LNCAP (cell line): ENCODE data around the gene RNLS.

ENCODE experiments used
- TF ChIP-seq, protein P1 (sequence below): fragments of 450-650 bp; IDR thresholded peaks from 2 replicates; pipeline ENCODE4 v1.5.1; 2017; ENCODE audit warnings: mild to moderate bottlenecking

The RNLS gene

DNA sequence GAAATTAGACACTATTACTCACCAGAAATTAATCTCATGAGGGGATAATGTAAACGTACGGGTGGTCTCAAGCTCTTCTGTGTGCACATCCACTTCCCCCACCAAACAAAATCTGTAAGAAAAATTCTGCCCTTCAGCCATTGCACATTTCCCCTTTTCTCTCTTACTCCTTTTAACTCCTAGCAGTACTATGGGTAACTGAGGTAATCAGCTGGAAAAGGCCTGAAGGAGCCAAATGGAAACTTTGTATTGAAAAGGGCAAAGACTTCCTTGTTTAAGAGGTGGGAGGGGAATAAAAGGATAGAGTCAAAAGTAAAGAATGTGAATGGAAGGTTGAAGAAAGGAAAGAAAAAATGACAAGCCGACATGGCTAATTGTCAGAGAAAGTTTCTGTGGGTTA, 273.8 kb downstream of the RNLS start:
- TF ChIP-seq, protein P1, sequence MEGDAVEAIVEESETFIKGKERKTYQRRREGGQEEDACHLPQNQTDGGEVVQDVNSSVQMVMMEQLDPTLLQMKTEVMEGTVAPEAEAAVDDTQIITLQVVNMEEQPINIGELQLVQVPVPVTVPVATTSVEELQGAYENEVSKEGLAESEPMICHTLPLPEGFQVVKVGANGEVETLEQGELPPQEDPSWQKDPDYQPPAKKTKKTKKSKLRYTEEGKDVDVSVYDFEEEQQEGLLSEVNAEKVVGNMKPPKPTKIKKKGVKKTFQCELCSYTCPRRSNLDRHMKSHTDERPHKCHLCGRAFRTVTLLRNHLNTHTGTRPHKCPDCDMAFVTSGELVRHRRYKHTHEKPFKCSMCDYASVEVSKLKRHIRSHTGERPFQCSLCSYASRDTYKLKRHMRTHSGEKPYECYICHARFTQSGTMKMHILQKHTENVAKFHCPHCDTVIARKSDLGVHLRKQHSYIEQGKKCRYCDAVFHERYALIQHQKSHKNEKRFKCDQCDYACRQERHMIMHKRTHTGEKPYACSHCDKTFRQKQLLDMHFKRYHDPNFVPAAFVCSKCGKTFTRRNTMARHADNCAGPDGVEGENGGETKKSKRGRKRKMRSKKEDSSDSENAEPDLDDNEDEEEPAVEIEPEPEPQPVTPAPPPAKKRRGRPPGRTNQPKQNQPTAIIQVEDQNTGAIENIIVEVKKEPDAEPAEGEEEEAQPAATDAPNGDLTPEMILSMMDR, result no peak

DNA sequence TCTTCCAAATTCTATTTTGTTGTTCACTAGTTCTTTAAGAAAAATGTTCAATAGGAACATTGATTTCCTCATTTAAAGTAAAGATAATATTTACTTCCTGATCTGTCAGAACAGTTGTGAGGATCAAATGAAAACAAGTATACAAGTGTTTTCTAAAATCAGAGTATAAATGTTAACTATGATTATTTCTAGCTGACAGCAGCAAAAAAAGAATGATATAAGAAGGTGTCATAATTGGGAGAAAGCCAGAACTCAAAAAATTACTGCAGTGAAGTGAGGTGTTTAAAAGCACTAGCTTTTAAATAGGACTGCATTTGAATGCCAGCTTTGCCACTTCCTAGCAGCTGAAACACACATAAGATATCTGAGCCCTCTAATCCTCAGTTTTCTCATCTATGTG, 283.3 kb downstream of the RNLS start:
- TF ChIP-seq, protein P1, result no peak

DNA sequence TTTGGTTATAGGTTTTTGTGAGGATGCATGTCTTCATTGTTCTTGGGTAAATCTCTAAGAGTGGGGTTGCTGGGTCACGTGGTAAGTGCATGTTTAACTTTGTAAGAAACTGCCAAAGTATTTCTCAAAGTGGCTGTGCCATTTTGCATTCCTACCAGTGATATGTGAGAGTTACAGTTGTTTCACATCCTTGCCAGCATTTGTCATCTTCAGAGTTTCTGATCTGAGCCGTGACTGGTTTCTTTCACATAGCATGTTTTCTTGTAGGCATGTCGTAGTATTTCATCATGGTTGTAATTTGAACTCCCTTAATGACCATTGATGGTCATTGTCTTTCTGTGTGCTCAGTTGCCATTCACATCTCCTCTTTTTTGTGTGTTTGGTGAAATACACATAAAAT, 286.0 kb downstream of the RNLS start:
- TF ChIP-seq, protein P1, result no peak

DNA sequence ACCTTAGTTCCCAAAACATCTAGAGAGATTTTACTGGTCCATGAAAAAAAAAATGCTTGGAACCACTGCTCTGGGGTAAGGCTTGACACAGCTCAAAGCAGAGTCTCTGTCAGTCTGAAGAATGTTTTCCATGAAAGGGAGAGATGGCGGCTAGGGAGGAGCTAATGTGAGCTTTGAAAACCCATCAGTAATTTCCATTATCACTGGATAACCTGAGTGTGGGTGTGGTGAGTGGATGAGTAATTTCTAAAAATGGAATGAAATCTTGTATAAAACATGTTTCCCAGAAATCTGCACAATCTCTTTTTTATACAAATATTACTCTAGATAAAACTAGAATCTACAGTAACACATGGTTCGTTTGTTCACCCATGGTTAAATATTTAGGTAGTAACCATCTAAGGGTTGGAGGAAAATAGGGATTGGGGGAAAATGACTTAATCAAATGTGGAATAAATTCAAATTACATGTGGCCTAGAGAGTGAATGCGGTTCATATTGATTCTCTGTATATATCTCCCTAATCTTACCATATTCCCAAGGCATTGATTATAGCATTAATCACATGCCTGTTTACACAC, 289.4 kb downstream of the RNLS start:
- TF ChIP-seq, protein P1, result no peak

DNA sequence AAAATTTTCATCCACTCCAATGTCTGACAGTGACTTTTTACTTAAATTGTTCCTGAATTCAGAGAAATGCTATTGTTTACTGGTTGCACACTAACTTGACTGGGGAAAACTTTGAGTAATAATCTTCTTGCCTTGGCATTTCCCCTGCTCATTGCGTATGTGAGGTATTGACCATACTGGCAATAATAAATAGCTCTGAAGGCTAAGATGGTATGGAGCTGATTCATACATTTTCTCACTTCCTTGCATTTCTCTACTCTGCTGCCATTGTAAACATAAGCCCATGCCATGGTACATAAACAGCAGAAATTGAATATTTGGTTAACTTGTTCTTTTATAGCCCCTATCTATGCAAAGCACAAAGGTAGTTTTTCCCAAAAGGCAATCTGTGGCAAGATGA, 290.0 kb downstream of the RNLS start:
- TF ChIP-seq, protein P1, result no peak

DNA sequence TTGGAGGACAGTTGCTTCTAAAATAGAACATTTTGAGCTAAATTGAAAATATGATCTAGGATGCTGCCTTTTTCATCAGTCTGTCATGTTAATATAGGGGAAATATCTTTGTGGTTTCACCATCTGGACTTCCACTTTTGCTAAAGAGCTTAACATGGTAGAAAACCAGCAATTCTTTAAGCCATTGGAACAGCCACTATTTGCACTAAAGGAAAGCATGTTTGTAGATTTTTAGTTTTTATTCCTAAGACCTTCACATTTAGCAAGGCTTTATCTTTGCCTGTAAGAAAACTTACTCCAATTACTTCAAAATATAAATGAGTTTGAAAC, 291.0 kb downstream of the RNLS start:
- TF ChIP-seq, protein P1, result no peak

DNA sequence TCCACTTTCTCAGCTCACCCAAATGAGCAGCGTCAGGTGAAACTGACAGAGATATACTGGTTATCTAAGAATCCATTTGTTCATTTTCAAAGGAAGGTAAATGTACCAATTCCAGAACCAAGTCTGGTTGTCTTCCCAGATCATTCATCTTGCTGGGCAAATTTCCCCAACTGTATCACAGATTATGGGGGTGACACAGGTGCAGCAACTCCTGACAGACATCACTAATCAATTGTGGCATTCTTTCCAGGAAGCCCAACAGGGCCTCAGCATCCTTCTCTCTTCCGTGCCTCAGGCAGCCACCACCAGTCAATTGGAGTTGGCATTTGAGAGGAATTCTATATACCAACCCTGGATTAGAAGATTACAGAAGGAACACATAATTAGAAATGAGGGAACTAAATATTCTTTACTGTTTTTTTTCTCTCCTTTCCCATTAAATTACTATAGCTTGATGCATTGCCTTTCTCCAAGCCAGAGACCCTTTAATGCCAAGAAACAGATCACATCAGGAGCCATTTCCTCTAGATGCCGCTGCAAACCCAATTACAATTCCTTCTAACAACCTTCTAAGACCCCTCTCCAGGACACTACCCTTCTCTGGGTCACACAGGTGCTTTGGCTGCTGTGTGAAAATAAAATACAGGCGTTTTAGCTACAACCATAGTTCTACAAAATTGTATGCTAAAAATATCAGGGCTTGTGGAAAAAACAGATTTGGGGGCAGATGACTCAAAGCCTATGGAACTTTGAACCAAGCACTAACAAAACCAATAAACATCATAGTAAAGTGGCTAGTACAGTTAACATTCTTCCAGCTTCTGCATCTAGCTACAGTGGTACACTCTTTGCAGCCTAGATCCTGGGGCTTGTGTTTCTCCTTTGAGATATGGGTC, 291.6 kb downstream of the RNLS start:
- TF ChIP-seq, protein P1, result no peak
